ENCODE results near the gene KIAA1549. TPM values are rescaled to one million over a fixed set of nuclear protein-coding genes. Genes with fewer than 3 reads are reported as not detected.

KIAA1549 gene
- total and polyA plus RNA-seq, 9 of the 15 experiments (the other 6 are each of a cell fraction or from before 2014, with no cell fraction given), result 0.01 to 0.29 (median 0.07) TPM

DNA sequence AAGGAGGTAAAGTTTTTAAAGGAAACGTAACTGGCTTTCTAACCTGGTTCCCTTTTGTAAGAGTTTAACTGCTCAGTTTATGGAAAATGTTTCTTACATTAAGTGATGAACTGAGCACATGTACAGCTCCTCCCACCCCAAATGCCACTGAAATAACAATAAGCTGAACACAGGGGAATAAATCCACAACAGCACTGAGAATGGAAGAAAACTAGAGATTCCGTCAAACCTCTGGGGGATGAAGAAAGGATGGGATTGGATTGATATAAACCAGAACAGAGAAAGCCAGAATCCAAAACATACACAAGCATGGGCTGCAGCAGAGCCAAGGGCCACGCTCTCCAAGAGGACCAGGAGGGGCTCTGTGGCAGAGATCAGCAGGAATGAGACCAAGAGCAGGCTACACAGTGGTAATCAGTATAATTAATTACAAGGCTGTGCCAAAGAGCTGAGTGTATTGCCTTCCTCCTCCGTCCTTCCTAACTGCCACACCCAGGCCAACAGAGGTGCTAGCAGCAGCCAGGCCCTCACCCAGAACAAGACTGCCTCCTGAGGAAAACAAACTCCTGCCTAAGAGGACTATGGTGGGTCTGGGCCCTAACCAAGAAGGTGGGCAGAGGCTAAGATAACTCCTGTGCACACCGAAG lies 73.9 kb downstream of the KIAA1549 start:
- Histone ChIP-seq H3K27ac (ENCODE audit: extremely low read depth, low read depth, low read length) (no peak overlapping the region), H3K4me2 (ENCODE audit: insufficient read depth, low read length) (no peak overlapping the region), H3K4me3 (no peak overlapping the region), H3K9ac (ENCODE audit: insufficient read depth in 1 of 2, low read depth in 2 of 2, low read length in 2 of 2) (no peak overlapping the region), H3K4me1 (replicated peaks in 1 of 2; ENCODE audit: control insufficient read depth in 2 of 2, insufficient read depth in 2 of 2, low read length in 2 of 2) (no peaks in the 10 kb centered on the region), H3K9me1 (ENCODE audit: control insufficient read depth, insufficient read depth, low read length) (no peaks in the 10 kb centered on the region), H3K9me3 (replicated peaks; ENCODE audit: control insufficient read depth, insufficient read depth, low read depth, low read length) (no peaks in the 10 kb centered on the region), H4K20me1 (replicated peaks; ENCODE audit: control insufficient read depth, insufficient read depth, low read length) (no peaks in the 10 kb centered on the region; the same call in none of the 2 replicates), H3K79me2 (ENCODE audit: control insufficient read depth, insufficient read depth, low read length) (no peaks in the 10 kb centered on the region), H2AFZ (ENCODE audit: low read depth, low read length) (no peak overlapping the region), H3K27me3 (ENCODE audit: control insufficient read depth in 2 of 2, insufficient read depth in 2 of 2, low read length in 2 of 2) (peaks cover 55 to 65% of the 10 kb centered on the region in 2 experiments), H3K36me3 (ENCODE audit: control insufficient read depth, insufficient read depth, low read length) (no peaks in the 10 kb centered on the region)
- BruUV-seq (replicated peaks), result no TSS peak
- WGBS (ENCODE audit: insufficient coverage, low coverage, missing lambda C conversion rate), result 0% methylated on average over 5 of the region's 5 CpGs
- no peak for FAIRE-seq
- POLR2A ChIA-PET, result interaction anchor here (0.7 to 1.0 kb wide), 5 partner anchors 9 to 681 kb away, joined by 3 to 4 read pairs (median 3); no protein-coding TSS in a partner anchor
- in situ Hi-C loops (cut with MboI) (no loop called here), intact Hi-C loops (cut with micrococcal nuclease) (no loop called here)
- no peak for DNase-seq (ENCODE audit: extremely low read depth in 1 of 4, low spot score in 3 of 4)
- CTCF ChIA-PET (ENCODE audit: low intra/inter-chr PET ratio), result no interaction called here
- no peak for ATAC-seq
- no peak for TF ChIP-seq SREBF2 (CRISPR knock-in tag; IDR thresholded peaks at IDR 0.05)
- no peak for TF ChIP-seq CAMTA2 (CRISPR knock-in tag; conservative IDR thresholded peaks at IDR 0.05)
- TF ChIP-seq BCOR (IDR thresholded peaks at IDR 0.05), result no peak
- TF ChIP-seq TEAD4 (IDR thresholded peaks at IDR 0.05; ENCODE audit: low read length), result no peak
- TF ChIP-seq TEAD4 (CRISPR knock-in tag; IDR thresholded peaks at IDR 0.05; ENCODE audit: borderline replicate concordance), result no peak
- no peak for TF ChIP-seq GABPB2 (CRISPR knock-in tag; conservative IDR thresholded peaks at IDR 0.05)
- no peak for TF ChIP-seq ZZZ3 (IDR thresholded peaks at IDR 0.05)
- TF ChIP-seq ATF7 (IDR thresholded peaks at IDR 0.05), result no peak
- TF ChIP-seq ZNF785 (CRISPR knock-in tag; IDR thresholded peaks at IDR 0.05), result no peak
- no peak for TF ChIP-seq NFE2L1 (tag; IDR thresholded peaks at IDR 0.05; ENCODE audit: borderline replicate concordance, low read depth)
- no peak for TF ChIP-seq RBM14 (IDR thresholded peaks at IDR 0.05; ENCODE audit: borderline replicate concordance, insufficient read depth, low read depth, low read length)
- no peak for TF ChIP-seq NELFE (IDR thresholded peaks at IDR 0.05; ENCODE audit: insufficient read depth, insufficient read length)
- no peak for TF ChIP-seq ZFPM2 (CRISPR knock-in tag; IDR thresholded peaks at IDR 0.05)
- no peak for TF ChIP-seq ZNF174 (CRISPR knock-in tag; IDR thresholded peaks at IDR 0.05)
